MM.1S (cell line): ENCODE data around the gene LY86.

Source experiments
- EZH2 ChIP-seq: fragments of 300-600 bp; sonication (generic); optimal IDR thresholded peaks from 2 replicates; pipeline ENCODE3; 2017; ENCODE audit warnings: low read depth, mild to moderate bottlenecking, antibody characterized with exemption, low read length, mixed read lengths
- TF ChIP-seq, protein P1 (sequence below): fragments of 300-600 bp; sonication (generic); IDR thresholded peaks from 2 replicates; pipeline ENCODE4 v1.5.1; 2016; ENCODE audit warnings: antibody characterized with exemption, low read length, mixed read lengths

DNA sequence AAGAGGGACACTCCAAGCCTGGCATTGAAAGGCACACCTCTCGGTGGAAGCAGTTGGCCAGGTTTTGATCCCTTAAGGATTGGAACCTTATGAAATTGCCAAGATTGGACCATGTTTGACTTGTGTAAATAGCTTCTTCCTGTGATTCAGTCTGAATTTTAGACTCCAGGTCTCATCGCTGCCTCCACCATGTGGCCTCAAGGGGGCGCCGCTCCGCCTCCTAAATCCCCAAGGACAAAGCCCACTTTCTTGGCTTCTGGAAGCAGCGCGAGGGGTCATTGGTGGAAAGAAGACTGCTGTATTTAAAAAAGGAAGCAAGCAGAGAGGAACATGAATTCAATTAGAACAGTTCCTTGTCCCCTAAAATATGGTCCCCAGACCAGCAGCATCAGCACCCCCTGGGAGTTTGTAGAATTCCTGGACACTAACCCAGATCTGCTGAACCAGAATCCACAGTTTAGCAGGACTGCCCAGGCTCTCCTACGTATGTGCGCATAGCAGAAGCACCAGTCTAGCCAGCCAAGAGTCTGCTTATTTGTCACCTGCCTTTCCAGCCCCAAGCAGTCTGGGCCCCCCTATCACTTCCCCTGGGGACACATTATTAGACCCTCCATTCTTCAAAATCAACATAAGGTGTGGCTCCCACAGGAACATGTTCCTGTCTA lies 108.5 kb downstream of the LY86 start:
- TF ChIP-seq, protein P1, sequence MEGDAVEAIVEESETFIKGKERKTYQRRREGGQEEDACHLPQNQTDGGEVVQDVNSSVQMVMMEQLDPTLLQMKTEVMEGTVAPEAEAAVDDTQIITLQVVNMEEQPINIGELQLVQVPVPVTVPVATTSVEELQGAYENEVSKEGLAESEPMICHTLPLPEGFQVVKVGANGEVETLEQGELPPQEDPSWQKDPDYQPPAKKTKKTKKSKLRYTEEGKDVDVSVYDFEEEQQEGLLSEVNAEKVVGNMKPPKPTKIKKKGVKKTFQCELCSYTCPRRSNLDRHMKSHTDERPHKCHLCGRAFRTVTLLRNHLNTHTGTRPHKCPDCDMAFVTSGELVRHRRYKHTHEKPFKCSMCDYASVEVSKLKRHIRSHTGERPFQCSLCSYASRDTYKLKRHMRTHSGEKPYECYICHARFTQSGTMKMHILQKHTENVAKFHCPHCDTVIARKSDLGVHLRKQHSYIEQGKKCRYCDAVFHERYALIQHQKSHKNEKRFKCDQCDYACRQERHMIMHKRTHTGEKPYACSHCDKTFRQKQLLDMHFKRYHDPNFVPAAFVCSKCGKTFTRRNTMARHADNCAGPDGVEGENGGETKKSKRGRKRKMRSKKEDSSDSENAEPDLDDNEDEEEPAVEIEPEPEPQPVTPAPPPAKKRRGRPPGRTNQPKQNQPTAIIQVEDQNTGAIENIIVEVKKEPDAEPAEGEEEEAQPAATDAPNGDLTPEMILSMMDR: peak; percentile 62
- no peak for TF ChIP-seq EZH2
